A549 (cell line): ENCODE data around the gene GHRHR. TPM values are rescaled to one million over a fixed set of nuclear protein-coding genes. Genes with fewer than 3 reads are reported as not detected.

Source experiments
- ATAC-seq, 2 experiments: fragments of 200-7000 bp in 1 of 2; fragments of >200 bp in 1 of 2; cut with Nextera tagmentation in 1 of 2; cut with Tn5 transposase in 1 of 2; 3 replicates each; pipeline versions ENCODE4 v1.8.0 to v1.9.1; 2018 to 2020; ENCODE audit warnings: mild to moderate bottlenecking in 1 of 2, moderate library complexity in 1 of 2
- CTCF ChIA-PET: fragments of 300-600 bp; sonication (Branson Sonifier 250); formaldehyde crosslinking; extraction: SDS; loops from one replicate; lab custom pipeline; 2021; ENCODE audit warnings: antibody characterized with exemption, inconsistent platforms; lab: Yijun Ruan, JAX
- POLR2A ChIA-PET: fragments of 350-600 bp; formaldehyde crosslinking; extraction: SDS; loops from one replicate; lab custom pipeline; 2021; ENCODE audit warnings: antibody characterized with exemption, inconsistent platforms; lab: Yijun Ruan, JAX
- DNase-seq, 2 experiments: peaks; one replicate each; pipeline versions ENCODE4 v3.0.0 to v3.0.0-alpha.2; 2011 to 2016; ENCODE audit warnings: low read depth in 1 of 2, low spot score in 1 of 2
- FAIRE-seq: peaks from 2 replicates; lab custom pipeline; 2011; peaks lifted over from hg19 to GRCh38; lab: Jason Lieb, UNC
- H3K27ac ChIP-seq, 2 experiments: fragments of >200 bp; sonication (Bioruptor Twin); formaldehyde crosslinking; 3 replicates each; pipeline ENCODE4 v1.5.1; 2016 to 2017
- H3K4me1 ChIP-seq: fragments of >200 bp; sonication (Bioruptor Twin); formaldehyde crosslinking; 3 replicates; pipeline ENCODE4 v1.6.1; 2016
- H3K4me2 ChIP-seq: fragments of >200 bp; sonication (Bioruptor Twin); formaldehyde crosslinking; 3 replicates; pipeline ENCODE4 v1.6.1; 2016
- H3K4me3 ChIP-seq: fragments of >200 bp; sonication (Bioruptor Twin); formaldehyde crosslinking; 3 replicates; pipeline ENCODE4 v1.5.1; 2016
- H3K9me3 ChIP-seq: fragments of >200 bp; sonication (Bioruptor Twin); formaldehyde crosslinking; 3 replicates; pipeline ENCODE4 v1.6.1; 2016
- E2F6 ChIP-seq: IDR thresholded peaks from 2 replicates; pipeline ENCODE4 v1.6.1; 2012; ENCODE audit warnings: low read depth, borderline replicate concordance
- EHF ChIP-seq: fragments of 250-450 bp; sonication (Bioruptor Pico); IDR thresholded peaks from 2 replicates; pipeline ENCODE4 v1.5.0; 2020; ENCODE audit warnings: mild to moderate bottlenecking
- EHMT2 ChIP-seq: fragments of 200-600 bp; sonication (generic); IDR thresholded peaks from 2 replicates; pipeline ENCODE4 v1.6.1; 2016; ENCODE audit warnings: antibody characterized with exemption, low read depth, mild to moderate bottlenecking, moderate library complexity
- ELK1 ChIP-seq: fragments of 150-350 bp; IDR thresholded peaks from 2 replicates; pipeline ENCODE4 v1.6.1; 2014; ENCODE audit warnings: low read depth, mild to moderate bottlenecking, low read length
- EP300 ChIP-seq, 2 experiments: fragments of >200 bp; sonication (Bioruptor Twin); formaldehyde crosslinking; IDR thresholded peaks; 2 replicates in 1 of 2; 3 replicates in 1 of 2; pipeline ENCODE4 v1.6.1; 2016 to 2017
- FOXS1 ChIP-seq: fragments of 250-450 bp; sonication (Bioruptor Pico); IDR thresholded peaks from 2 replicates; pipeline ENCODE4 v1.5.0; 2020; ENCODE audit warnings: mild to moderate bottlenecking, moderate library complexity
- HDAC2 ChIP-seq: fragments of 200-600 bp; sonication (generic); IDR thresholded peaks from 2 replicates; pipeline ENCODE4 v1.6.1; 2016
- HEYL ChIP-seq: fragments of 250-450 bp; sonication (Bioruptor Pico); IDR thresholded peaks from 2 replicates; pipeline ENCODE4 v1.8.0; 2021; ENCODE audit warnings: mild to moderate bottlenecking, moderate library complexity
- JUNB ChIP-seq: fragments of >200 bp; sonication (Bioruptor Twin); formaldehyde crosslinking; IDR thresholded peaks from 2 replicates; pipeline ENCODE4 v1.6.1; 2016
- KDM1A ChIP-seq: fragments of 200-600 bp; sonication (generic); IDR thresholded peaks from 2 replicates; pipeline ENCODE4 v1.6.1; 2016; ENCODE audit warnings: low read depth, mild to moderate bottlenecking
- KDM5A ChIP-seq: fragments of 200-600 bp; sonication (generic); IDR thresholded peaks from 2 replicates; pipeline ENCODE4 v1.6.1; 2016; ENCODE audit warnings: antibody characterized with exemption, mild to moderate bottlenecking
- MAFK ChIP-seq: fragments of 450-650 bp; IDR thresholded peaks from 2 replicates; pipeline ENCODE4 v1.6.1; 2014; ENCODE audit not compliant: partially characterized antibody
- MAX ChIP-seq: IDR thresholded peaks from 2 replicates; pipeline ENCODE4 v1.6.1; 2012
- MAZ ChIP-seq: fragments of 150-350 bp; IDR thresholded peaks from 2 replicates; pipeline ENCODE4 v1.6.1; 2014; ENCODE audit warnings: antibody characterized with exemption, low read depth, low read length, borderline replicate concordance
- NFE2L2 ChIP-seq: fragments of 150-350 bp; conservative IDR thresholded peaks from 2 replicates; pipeline ENCODE4 v1.6.1; 2014; ENCODE audit warnings: low read length
- NPAS2 ChIP-seq: fragments of 250-450 bp; sonication (Bioruptor Pico); IDR thresholded peaks from 2 replicates; pipeline ENCODE4 v1.8.0; 2022; ENCODE audit warnings: mild to moderate bottlenecking, moderate library complexity, borderline replicate concordance
- NR3C1 ChIP-seq: fragments of >200 bp; sonication (Bioruptor Twin); formaldehyde crosslinking; IDR thresholded peaks from 3 replicates; pipeline ENCODE4 v1.6.1; 2017
- PHF8 ChIP-seq: fragments of 200-600 bp; sonication (generic); IDR thresholded peaks from 2 replicates; pipeline ENCODE4 v1.6.1; 2016; ENCODE audit warnings: low read depth, mild to moderate bottlenecking, antibody characterized with exemption, moderate library complexity, borderline replicate concordance
- POLR2A ChIP-seq: IDR thresholded peaks from 2 replicates; pipeline ENCODE4 v1.6.1; 2012; ENCODE audit warnings: mild to moderate bottlenecking, low read length
- RCOR1 ChIP-seq: fragments of 150-350 bp; IDR thresholded peaks from 2 replicates; pipeline ENCODE4 v1.6.1; 2014; ENCODE audit warnings: antibody characterized with exemption, low read length, low read depth
- SMC3 ChIP-seq: fragments of >200 bp; sonication (Bioruptor Twin); formaldehyde crosslinking; IDR thresholded peaks from 3 replicates; pipeline ENCODE4 v1.6.1; 2018; ENCODE audit warnings: inconsistent platforms
- SREBF2 ChIP-seq: fragments of 450-650 bp; IDR thresholded peaks from 2 replicates; pipeline ENCODE4 v1.6.1; 2014; ENCODE audit warnings: mild to moderate bottlenecking, moderate library complexity
- ZC3H11A ChIP-seq: fragments of 450-650 bp; IDR thresholded peaks from 2 replicates; pipeline ENCODE4 v1.6.1; 2014; ENCODE audit warnings: antibody characterized with exemption, mild to moderate bottlenecking
- ZSCAN20 ChIP-seq: fragments of 250-450 bp; sonication (Bioruptor Pico); IDR thresholded peaks from 2 replicates; pipeline ENCODE4 v1.8.0; 2022; ENCODE audit warnings: mild to moderate bottlenecking, moderate library complexity
- WGBS: methylation state at CpG from one replicate; pipeline ENCODE4 v1.1.6; 2017; ENCODE audit errors: missing lambda C conversion rate; 5-methylcytosine and 5-hydroxymethylcytosine counted together
- polyA plus RNA-seq, 4 experiments: library from polyadenylated mRNA; depleted of rRNA in 3 of 4; stranded (reverse); fragments of >200 nt; fragmentation: RNase III in 1 of 4; extraction: RNeasy Plus Mini Kit Qiagen cat#74134 plus additional on column Dnase treatment in 1 of 4; gene quantifications; 2 replicates in 3 of 4; 3 replicates in 1 of 4; pipeline ENCODE4 v1.2.3, GENCODE V29; 2011 to 2017
- TF ChIP-seq, protein P1 (sequence below): fragments of 450-650 bp; IDR thresholded peaks from 2 replicates; pipeline ENCODE4 v1.6.1; 2014; ENCODE audit warnings: antibody characterized with exemption
- TF ChIP-seq, protein P2 (sequence below): fragments of 200-600 bp; sonication (generic); IDR thresholded peaks from 2 replicates; pipeline ENCODE4 v1.6.1; 2016; ENCODE audit warnings: antibody characterized with exemption, mild to moderate bottlenecking, moderate library complexity

The GHRHR gene
- polyA plus RNA-seq, 2 of the 4 experiments (the other 2 are of a cell fraction), result not detected

GRCh38 chr7:31027161-31027965 lies 63.6 kb downstream of the GHRHR start:
- H3K4me3 ChIP-seq, result no peak overlapping the region
- H3K9me3 ChIP-seq, result no peaks in the 10 kb centered on the region; the same call in 2 of the 3 replicates
- ChIA-PET POLR2A (no interaction called here), CTCF (interaction anchor here (0.6 to 1.5 kb wide), 5 partner anchors 43 to 1593 kb away, joined by 3 to 7 read pairs (median 4); no protein-coding TSS in a partner anchor)
- ATAC-seq, result no peak
- WGBS, result 65% methylated on average over 20 of the region's 20 CpGs
- no peak overlapping the region for H3K4me2 ChIP-seq
- H3K27ac ChIP-seq, result no peak overlapping the region
- no peak for DNase-seq
- TF ChIP-seq EHMT2 (no peak), RCOR1 (no peak), SREBF2 (no peak)
- no peaks in the 10 kb centered on the region for H3K4me1 ChIP-seq
- FAIRE-seq, result no peak

DNA sequence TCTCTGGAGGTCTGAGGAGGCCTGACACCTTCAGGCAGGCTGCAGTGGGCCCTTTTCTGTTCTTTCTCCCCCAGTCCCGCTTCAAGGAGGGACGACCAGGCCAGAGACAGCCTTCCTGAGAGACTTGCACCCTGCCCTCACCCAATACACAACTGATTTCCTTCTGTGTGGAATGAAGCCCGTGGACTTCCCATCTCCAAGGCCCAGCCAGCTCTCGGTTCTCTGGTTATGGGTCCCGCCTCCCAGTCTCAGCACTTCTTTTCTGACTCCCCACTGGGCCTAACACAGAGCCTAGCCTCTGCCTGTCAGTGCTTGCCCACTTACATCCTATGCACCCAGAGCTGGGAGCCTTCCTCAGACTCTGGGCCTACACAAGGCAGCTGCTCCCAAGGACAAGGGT lies 64.3 kb downstream of the GHRHR start:
- no peak for ATAC-seq
- no peak for TF ChIP-seq MAX
- TF ChIP-seq EHF (CRISPR knock-in tag), result no peak
- TF ChIP-seq POLR2A, result no peak
- TF ChIP-seq ELK1, result no peak
- TF ChIP-seq KDM5A, result no peak
- no peak for TF ChIP-seq MAZ
- no peak for TF ChIP-seq ZSCAN20
- TF ChIP-seq NPAS2 (CRISPR knock-in tag), result no peak
- TF ChIP-seq ZC3H11A, result no peak
- no peak for TF ChIP-seq NFE2L2
- TF ChIP-seq MAFK, result no peak
- no peak for TF ChIP-seq HDAC2
- TF ChIP-seq, protein P1, sequence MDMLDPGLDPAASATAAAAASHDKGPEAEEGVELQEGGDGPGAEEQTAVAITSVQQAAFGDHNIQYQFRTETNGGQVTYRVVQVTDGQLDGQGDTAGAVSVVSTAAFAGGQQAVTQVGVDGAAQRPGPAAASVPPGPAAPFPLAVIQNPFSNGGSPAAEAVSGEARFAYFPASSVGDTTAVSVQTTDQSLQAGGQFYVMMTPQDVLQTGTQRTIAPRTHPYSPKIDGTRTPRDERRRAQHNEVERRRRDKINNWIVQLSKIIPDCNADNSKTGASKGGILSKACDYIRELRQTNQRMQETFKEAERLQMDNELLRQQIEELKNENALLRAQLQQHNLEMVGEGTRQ, result no peak
- no peak for TF ChIP-seq PHF8
- no peak for TF ChIP-seq HEYL (CRISPR knock-in tag)
- ChIA-PET CTCF (interaction anchor here (0.6 to 1.5 kb wide), 2 partner anchors 43 to 1594 kb away, joined by 3 to 4 read pairs; no protein-coding TSS in a partner anchor), POLR2A (no interaction called here)
- Histone ChIP-seq H3K9me3 (no peaks in the 10 kb centered on the region; the same call in 2 of the 3 replicates), H3K4me3 (no peak overlapping the region), H3K4me2 (no peak overlapping the region), H3K4me1 (no peaks in the 10 kb centered on the region), H3K27ac (no peak overlapping the region)
- 30% methylated on average over 5 of the region's 5 CpGs for WGBS
- no peak for DNase-seq
- FAIRE-seq, result no peak

DNA sequence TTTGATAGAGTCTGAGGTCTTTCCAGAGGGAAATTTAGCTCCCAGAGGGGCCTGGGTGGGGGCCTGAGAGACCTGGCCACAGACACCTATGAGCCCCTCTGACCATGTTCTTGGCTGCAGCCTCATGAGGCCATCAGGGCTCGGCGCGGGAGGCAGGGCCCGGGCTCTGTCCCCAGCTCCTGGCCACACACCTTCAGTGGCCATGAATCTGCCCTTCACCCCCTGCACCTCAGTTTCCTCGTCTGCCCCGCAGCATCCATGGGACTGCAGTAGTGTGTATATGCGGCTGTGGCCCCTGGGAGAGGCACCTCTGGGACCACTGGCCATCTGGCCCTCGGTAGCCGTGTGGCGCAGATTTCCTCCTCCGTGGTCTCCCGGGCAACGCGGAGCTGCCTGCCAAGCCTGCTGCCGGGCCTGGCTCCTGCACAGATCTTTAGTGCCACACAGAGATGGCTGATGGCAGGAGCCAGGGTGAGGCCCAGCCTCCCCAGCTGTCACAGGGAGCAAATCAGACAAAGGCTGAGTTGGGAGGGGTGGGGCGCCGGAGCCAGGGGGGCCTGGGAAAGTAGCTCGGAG lies 64.8 kb downstream of the GHRHR start:
- FAIRE-seq (no peak), ATAC-seq (no peak), DNase-seq (no peak)
- no peaks in the 10 kb centered on the region; the same call in 2 of the 3 replicates for H3K9me3 ChIP-seq
- CTCF ChIA-PET, result interaction anchor here (1.3 kb wide), 1 partner anchor 106 kb away, joined by 3 read pairs; no protein-coding TSS in a partner anchor
- no peak overlapping the region for H3K27ac ChIP-seq
- POLR2A ChIA-PET, result no interaction called here
- H3K4me3 ChIP-seq, result no peak overlapping the region
- WGBS, result 91% methylated on average over 7 of the region's 18 CpGs
- no peak overlapping the region for H3K4me2 ChIP-seq
- no peaks in the 10 kb centered on the region for H3K4me1 ChIP-seq
- TF ChIP-seq RCOR1, result no peak
- no peak for TF ChIP-seq NR3C1
- TF ChIP-seq FOXS1 (CRISPR knock-in tag), result no peak
- TF ChIP-seq MAX, result no peak
- no peak for TF ChIP-seq E2F6
- TF ChIP-seq EP300 (IDR thresholded peaks at IDR 0.05), result no peak
- TF ChIP-seq SMC3, result no peak
- TF ChIP-seq KDM1A, result no peak
- TF ChIP-seq, protein P2, sequence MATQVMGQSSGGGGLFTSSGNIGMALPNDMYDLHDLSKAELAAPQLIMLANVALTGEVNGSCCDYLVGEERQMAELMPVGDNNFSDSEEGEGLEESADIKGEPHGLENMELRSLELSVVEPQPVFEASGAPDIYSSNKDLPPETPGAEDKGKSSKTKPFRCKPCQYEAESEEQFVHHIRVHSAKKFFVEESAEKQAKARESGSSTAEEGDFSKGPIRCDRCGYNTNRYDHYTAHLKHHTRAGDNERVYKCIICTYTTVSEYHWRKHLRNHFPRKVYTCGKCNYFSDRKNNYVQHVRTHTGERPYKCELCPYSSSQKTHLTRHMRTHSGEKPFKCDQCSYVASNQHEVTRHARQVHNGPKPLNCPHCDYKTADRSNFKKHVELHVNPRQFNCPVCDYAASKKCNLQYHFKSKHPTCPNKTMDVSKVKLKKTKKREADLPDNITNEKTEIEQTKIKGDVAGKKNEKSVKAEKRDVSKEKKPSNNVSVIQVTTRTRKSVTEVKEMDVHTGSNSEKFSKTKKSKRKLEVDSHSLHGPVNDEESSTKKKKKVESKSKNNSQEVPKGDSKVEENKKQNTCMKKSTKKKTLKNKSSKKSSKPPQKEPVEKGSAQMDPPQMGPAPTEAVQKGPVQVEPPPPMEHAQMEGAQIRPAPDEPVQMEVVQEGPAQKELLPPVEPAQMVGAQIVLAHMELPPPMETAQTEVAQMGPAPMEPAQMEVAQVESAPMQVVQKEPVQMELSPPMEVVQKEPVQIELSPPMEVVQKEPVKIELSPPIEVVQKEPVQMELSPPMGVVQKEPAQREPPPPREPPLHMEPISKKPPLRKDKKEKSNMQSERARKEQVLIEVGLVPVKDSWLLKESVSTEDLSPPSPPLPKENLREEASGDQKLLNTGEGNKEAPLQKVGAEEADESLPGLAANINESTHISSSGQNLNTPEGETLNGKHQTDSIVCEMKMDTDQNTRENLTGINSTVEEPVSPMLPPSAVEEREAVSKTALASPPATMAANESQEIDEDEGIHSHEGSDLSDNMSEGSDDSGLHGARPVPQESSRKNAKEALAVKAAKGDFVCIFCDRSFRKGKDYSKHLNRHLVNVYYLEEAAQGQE, result no peak
- TF ChIP-seq EHMT2, result no peak
- TF ChIP-seq POLR2A, result no peak
- TF ChIP-seq PHF8, result no peak
- no peak for TF ChIP-seq JUNB
- TF ChIP-seq KDM5A, result no peak
